GM23338 (cell line): ENCODE results near the gene CHCHD3. TPM values are rescaled to one million over a fixed set of nuclear protein-coding genes. Genes with fewer than 3 reads are reported as not detected.

Experiments used
- ATAC-seq: fragments of 200-7000 bp; cut with Tn5 transposase; 3 replicates; pipeline ENCODE4 v1.9.1; 2020
- DNase-seq: peaks from one replicate; pipeline ENCODE4 v3.0.0-alpha.2; 2015; ENCODE audit warnings: low spot score
- H2AFZ ChIP-seq: fragments of 200-600 bp; sonication (generic); 2 replicates; pipeline ENCODE4 v1.8.0; 2016; ENCODE audit warnings: antibody characterized with exemption, mild to moderate bottlenecking, moderate library complexity
- H3F3A ChIP-seq: fragments of 200-600 bp; sonication (generic); replicated peaks from 2 replicates; pipeline ENCODE4 v1.8.0; 2017; ENCODE audit warnings: antibody characterized with exemption, mixed run types, low read depth
- H3K27ac ChIP-seq: fragments of 200-600 bp; sonication (generic); 2 replicates; pipeline ENCODE4 v1.6.1; 2016; ENCODE audit warnings: low read depth
- H3K27me3 ChIP-seq: fragments of 200-600 bp; sonication (generic); 2 replicates; pipeline ENCODE4 v1.8.0; 2016; ENCODE audit warnings: mild to moderate bottlenecking, mixed run types, moderate library complexity; ENCODE audit not compliant: insufficient read depth
- H3K36me3 ChIP-seq: fragments of 200-600 bp; sonication (generic); 2 replicates; pipeline ENCODE4 v1.8.0; 2016; ENCODE audit warnings: mild to moderate bottlenecking; ENCODE audit not compliant: insufficient read depth
- H3K4me1 ChIP-seq: fragments of 200-600 bp; sonication (generic); 2 replicates; pipeline ENCODE4 v1.8.0; 2016; ENCODE audit warnings: mild to moderate bottlenecking, moderate library complexity; ENCODE audit not compliant: insufficient read depth
- H3K4me2 ChIP-seq: fragments of 200-600 bp; sonication (generic); 2 replicates; pipeline ENCODE4 v1.7.1; 2017; ENCODE audit warnings: mixed run types
- H3K4me3 ChIP-seq: fragments of 200-600 bp; sonication (generic); 2 replicates; pipeline ENCODE4 v1.6.1; 2016; ENCODE audit warnings: mixed run types
- H3K79me2 ChIP-seq: fragments of 200-600 bp; sonication (generic); replicated peaks from 2 replicates; pipeline ENCODE4 v1.8.0; 2017; ENCODE audit warnings: mild to moderate bottlenecking; ENCODE audit not compliant: insufficient read depth
- H3K9me2 ChIP-seq: fragments of 200-600 bp; sonication (generic); 2 replicates; pipeline ENCODE4 v1.8.0; 2017; ENCODE audit not compliant: insufficient read depth
- H4K20me1 ChIP-seq: fragments of 200-600 bp; sonication (generic); replicated peaks from 2 replicates; pipeline ENCODE4 v1.8.0; 2017; ENCODE audit warnings: mild to moderate bottlenecking; ENCODE audit not compliant: insufficient read depth
- H3K27ac Mint-ChIP-seq: 2 replicates; pipeline ENCODE4 v1.8.0; 2020; ENCODE audit warnings: inconsistent platforms, mild to moderate bottlenecking, moderate library complexity, mixed read lengths
- H3K27me3 Mint-ChIP-seq: 3 replicates; pipeline ENCODE4 v1.8.0; 2022; ENCODE audit warnings: low read depth, mild to moderate bottlenecking, moderate library complexity, mixed read lengths, inconsistent platforms; ENCODE audit not compliant: insufficient read depth, poor library complexity
- H3K36me3 Mint-ChIP-seq: 3 replicates; pipeline ENCODE4 v1.8.0; 2021; ENCODE audit warnings: low read depth, mild to moderate bottlenecking, inconsistent platforms, moderate library complexity, mixed read lengths
- H3K4me1 Mint-ChIP-seq: 3 replicates; pipeline ENCODE4 v1.8.0; 2020; ENCODE audit warnings: mild to moderate bottlenecking, inconsistent platforms, mixed read lengths
- H3K4me3 Mint-ChIP-seq: 3 replicates; pipeline ENCODE4 v1.8.0; 2021; ENCODE audit warnings: moderate library complexity, mild to moderate bottlenecking, inconsistent platforms, mixed read lengths
- H3K9me3 Mint-ChIP-seq: 3 replicates; pipeline ENCODE4 v1.8.0; 2020; ENCODE audit warnings: moderate library complexity, mild to moderate bottlenecking, inconsistent platforms, mixed read lengths
- CREB1 ChIP-seq: fragments of 250-450 bp; sonication (Bioruptor Pico); IDR thresholded peaks from 2 replicates; pipeline ENCODE4 v1.5.0; 2020; ENCODE audit warnings: low read depth, mild to moderate bottlenecking, moderate library complexity
- CTCF ChIP-seq, 2 experiments: fragments of 200-600 bp in 1 of 2; sonication (generic) in 1 of 2; conservative IDR thresholded peaks; 2 replicates each; pipeline versions ENCODE4 v1.5.1 to v1.6.1; 2016 to 2017; ENCODE audit warnings: antibody characterized with exemption in 2 of 2, low read depth in 2 of 2, mild to moderate bottlenecking in 2 of 2, moderate library complexity in 1 of 2
- ETS1 ChIP-seq: IDR thresholded peaks from 2 replicates; pipeline ENCODE4 v1.6.1; 2016; ENCODE audit warnings: antibody characterized with exemption
- EZH2 ChIP-seq: fragments of 200-600 bp; sonication (generic); IDR thresholded peaks from one replicate; pipeline ENCODE4 v1.8.0; 2017; ENCODE audit warnings: antibody characterized with exemption, mild to moderate bottlenecking, low read depth; ENCODE audit not compliant: unreplicated experiment
- EZH2phosphoT487 ChIP-seq: fragments of 200-600 bp; sonication (generic); IDR thresholded peaks from one replicate; pipeline ENCODE4 v1.8.1; 2018; ENCODE audit warnings: antibody characterized with exemption; ENCODE audit not compliant: unreplicated experiment
- JUNB ChIP-seq: IDR thresholded peaks from one replicate; pipeline ENCODE4 v1.6.1; 2016; ENCODE audit warnings: antibody characterized with exemption; ENCODE audit not compliant: unreplicated experiment
- NANOG ChIP-seq: IDR thresholded peaks from 2 replicates; pipeline ENCODE4 v1.6.1; 2016; ENCODE audit warnings: antibody characterized with exemption, borderline replicate concordance
- POLR2AphosphoS5 ChIP-seq: IDR thresholded peaks from 2 replicates; pipeline ENCODE4 v1.6.1; 2016; ENCODE audit warnings: antibody characterized with exemption, low read depth
- REST ChIP-seq: IDR thresholded peaks from one replicate; pipeline ENCODE4 v1.6.1; 2018; ENCODE audit warnings: antibody characterized with exemption; ENCODE audit not compliant: unreplicated experiment
- STAT1 ChIP-seq: IDR thresholded peaks from one replicate; pipeline ENCODE4 v1.6.1; 2016; ENCODE audit warnings: antibody characterized with exemption; ENCODE audit not compliant: unreplicated experiment
- ZNF114 ChIP-seq: fragments of 250-450 bp; sonication (Bioruptor Pico); IDR thresholded peaks from 2 replicates; pipeline ENCODE4 v1.5.0; 2020; ENCODE audit warnings: mild to moderate bottlenecking, moderate library complexity
- ZNF331 ChIP-seq: fragments of 250-450 bp; sonication (Bioruptor Pico); IDR thresholded peaks from 2 replicates; pipeline ENCODE4 v1.5.0; 2020; ENCODE audit warnings: low read depth, mild to moderate bottlenecking, moderate library complexity
- ZNF462 ChIP-seq: fragments of 250-450 bp; sonication (Bioruptor Pico); IDR thresholded peaks from 2 replicates; pipeline ENCODE4 v1.5.0; 2020; ENCODE audit warnings: mild to moderate bottlenecking, moderate library complexity
- polyA plus RNA-seq: library from polyadenylated mRNA; unstranded; fragments of >200 nt; fragmentation: Nextera tagmentation; extraction: Ambion mirVana; gene quantifications from 2 replicates; pipeline ENCODE4 v1.2.1, GENCODE V29; 2016
- total RNA-seq: library from RNA; depleted of rRNA; stranded (reverse); fragments of >200 nt; shearing (Covaris generic); gene quantifications from 2 replicates; pipeline ENCODE4 v1.2.3, GENCODE V29; 2014

CHCHD3 gene
- total and polyA plus RNA-seq, 2 experiments from 2014 or later: 107 to 131 TPM

GRCh38 chr7:132780822-132781221 lies 301.1 kb downstream of the CHCHD3 start:
- Histone ChIP-seq H3K4me2 (no peak overlapping the region), H2AFZ (no peak overlapping the region), H3K9me2 (no peaks in the 10 kb centered on the region), H3F3A (no peaks in the 10 kb centered on the region), H3K4me3 (no peak overlapping the region), H3K27ac (no peak overlapping the region), H3K27me3 (no peaks in the 10 kb centered on the region), H3K36me3 (no peaks in the 10 kb centered on the region), H4K20me1 (no peaks in the 10 kb centered on the region), H3K79me2 (no peaks in the 10 kb centered on the region), H3K4me1 (no peaks in the 10 kb centered on the region)
- no peaks in the 10 kb centered on the region for H3K9me3 Mint-ChIP-seq
- H3K4me3 Mint-ChIP-seq: no peak overlapping the region
- no peak overlapping the region for H3K27ac Mint-ChIP-seq
- H3K27me3 Mint-ChIP-seq: peaks cover 5% of the 10 kb centered on the region
- H3K36me3 Mint-ChIP-seq: peaks cover 14% of the 10 kb centered on the region
- H3K4me1 Mint-ChIP-seq: peaks cover 8% of the 10 kb centered on the region; the same call in 2 of the 3 replicates
- DNase-seq (no peak), ATAC-seq (no peak)
- no peak for TF ChIP-seq REST
- no peak for TF ChIP-seq ZNF331 (CRISPR knock-in tag)
- TF ChIP-seq EZH2: no peak
- no peak for TF ChIP-seq POLR2AphosphoS5
- TF ChIP-seq ZNF114 (CRISPR knock-in tag): no peak
- no peak for TF ChIP-seq ZNF462 (CRISPR knock-in tag)
- no peak for TF ChIP-seq CTCF (conservative IDR thresholded peaks at IDR 0.05; ENCODE audit: low read depth in 2 of 2)
- TF ChIP-seq CREB1 (CRISPR knock-in tag): no peak
- TF ChIP-seq NANOG: no peak
- TF ChIP-seq ETS1: no peak
- no peak for TF ChIP-seq STAT1
- no peak for TF ChIP-seq EZH2phosphoT487
- TF ChIP-seq JUNB: no peak
